ENCODE measurements around the gene CBR1.

Gene CBR1

DNA sequence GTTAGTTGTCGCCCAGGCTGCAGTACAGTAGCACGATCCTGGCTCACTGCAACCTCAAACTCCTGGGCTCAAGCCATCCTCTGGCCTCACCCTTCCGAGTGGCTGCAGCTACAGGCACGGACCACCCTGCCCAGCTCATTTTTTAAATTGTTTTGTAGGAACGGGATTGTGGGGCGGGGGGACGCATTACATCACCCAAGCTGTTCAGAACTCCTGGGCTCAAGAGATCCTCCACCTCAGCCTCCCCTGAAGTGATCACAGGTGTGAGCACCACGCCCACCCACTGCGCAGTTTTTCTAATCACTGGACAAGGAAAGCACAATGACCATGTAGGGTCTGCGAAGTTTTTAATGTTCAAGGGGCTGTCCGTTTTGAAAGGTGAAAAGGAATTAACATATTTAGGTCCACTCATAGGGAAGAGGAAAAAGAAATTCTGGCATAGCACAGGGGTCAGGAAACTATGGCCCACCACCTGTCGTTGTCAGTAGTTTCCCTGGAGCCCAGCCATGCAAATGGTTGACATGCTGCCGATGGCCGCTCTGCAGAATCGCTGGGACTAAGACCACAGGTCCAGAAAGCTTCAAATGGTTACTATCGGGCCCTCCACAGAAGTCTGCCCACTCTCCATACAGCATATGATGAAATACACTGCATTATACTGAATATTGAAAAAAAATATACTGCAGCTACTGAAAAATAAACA, 35.5 kb upstream of the CBR1 start:
- in situ Hi-C loops (cut with HindIII; ENCODE audit: low pct_ligation_motif_present, low sequenced_read_pairs): no loop called here
- no peak overlapping the region for H3K27ac ChIP-seq
- peaks cover 22% of the 10 kb centered on the region for H3K36me3 ChIP-seq (replicated peaks)
- no peak overlapping the region for H3K4me3 ChIP-seq (ENCODE audit: low read depth, low read length)
- no peak for DNase-seq
- TF ChIP-seq, protein P1, sequence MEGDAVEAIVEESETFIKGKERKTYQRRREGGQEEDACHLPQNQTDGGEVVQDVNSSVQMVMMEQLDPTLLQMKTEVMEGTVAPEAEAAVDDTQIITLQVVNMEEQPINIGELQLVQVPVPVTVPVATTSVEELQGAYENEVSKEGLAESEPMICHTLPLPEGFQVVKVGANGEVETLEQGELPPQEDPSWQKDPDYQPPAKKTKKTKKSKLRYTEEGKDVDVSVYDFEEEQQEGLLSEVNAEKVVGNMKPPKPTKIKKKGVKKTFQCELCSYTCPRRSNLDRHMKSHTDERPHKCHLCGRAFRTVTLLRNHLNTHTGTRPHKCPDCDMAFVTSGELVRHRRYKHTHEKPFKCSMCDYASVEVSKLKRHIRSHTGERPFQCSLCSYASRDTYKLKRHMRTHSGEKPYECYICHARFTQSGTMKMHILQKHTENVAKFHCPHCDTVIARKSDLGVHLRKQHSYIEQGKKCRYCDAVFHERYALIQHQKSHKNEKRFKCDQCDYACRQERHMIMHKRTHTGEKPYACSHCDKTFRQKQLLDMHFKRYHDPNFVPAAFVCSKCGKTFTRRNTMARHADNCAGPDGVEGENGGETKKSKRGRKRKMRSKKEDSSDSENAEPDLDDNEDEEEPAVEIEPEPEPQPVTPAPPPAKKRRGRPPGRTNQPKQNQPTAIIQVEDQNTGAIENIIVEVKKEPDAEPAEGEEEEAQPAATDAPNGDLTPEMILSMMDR (IDR thresholded peaks at IDR 0.05; ENCODE audit: low read depth, low read length, missing control alignments): no peak
- no peaks in the 10 kb centered on the region for H3K27me3 ChIP-seq (replicated peaks)

DNA sequence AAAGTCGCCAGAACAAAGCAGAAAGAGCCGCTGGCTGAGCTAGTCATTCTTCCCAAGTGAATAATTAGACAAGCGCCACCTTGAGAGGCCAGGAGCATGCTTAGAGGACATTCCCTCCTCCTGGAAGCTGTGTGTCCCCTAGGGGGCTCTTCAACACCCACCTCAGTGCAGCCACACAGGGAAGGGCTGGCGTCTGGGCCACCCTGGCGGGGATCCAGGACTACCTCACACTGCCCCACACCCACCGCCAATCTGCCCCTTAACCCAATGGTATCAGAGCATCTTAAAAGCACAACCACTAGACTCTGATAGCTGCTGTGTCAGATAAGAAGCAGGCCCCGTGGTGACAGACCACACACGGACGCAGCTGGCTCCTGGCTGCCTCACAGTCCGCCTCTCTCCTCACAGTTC, 34.4 kb upstream of the CBR1 start:
- H3K36me3 ChIP-seq (replicated peaks): peaks cover 22% of the 10 kb centered on the region
- TF ChIP-seq, protein P1 (IDR thresholded peaks at IDR 0.05; ENCODE audit: low read depth, low read length, missing control alignments): no peak

DNA sequence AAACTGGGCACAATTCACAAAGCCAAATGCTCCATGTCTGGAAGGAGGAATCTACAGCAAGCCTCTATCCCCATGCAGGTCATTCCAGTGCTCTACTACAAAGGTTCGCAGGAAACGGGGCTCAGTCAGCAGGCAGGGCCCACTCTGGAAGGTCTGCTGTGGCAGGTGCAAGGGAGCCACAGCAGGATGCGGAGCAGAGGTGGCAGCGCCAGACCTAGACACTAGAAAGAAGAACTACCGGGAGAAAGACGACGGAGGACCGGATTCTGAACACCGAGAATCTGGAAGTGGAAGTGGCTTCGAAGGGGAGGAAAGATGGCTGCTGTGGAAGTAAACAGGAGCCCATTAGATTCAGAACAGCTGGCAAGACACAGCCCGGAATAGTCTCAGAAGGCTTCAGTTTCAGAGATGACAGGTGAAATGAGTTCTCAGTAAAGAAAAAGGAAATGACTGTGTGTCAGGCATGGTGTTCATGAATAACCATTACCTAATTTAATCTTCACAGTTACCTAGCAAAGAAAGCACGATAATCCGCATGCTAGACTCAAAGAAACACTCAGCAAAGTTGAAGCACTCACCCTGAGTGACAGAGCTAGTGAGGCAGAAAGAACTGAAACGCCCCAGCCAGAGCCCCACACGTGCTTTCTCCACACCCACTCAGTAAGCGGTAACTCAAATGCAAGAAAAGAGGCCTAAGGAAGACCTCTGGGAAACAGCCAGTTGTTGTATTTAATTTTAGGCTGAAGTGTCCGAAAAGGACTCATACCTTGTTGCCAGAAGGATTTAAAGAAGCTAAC, 30.9 kb upstream of the CBR1 start:
- Histone ChIP-seq H3K27ac (no peak overlapping the region), H3K36me3 (replicated peaks) (peaks cover 41% of the 10 kb centered on the region), H3K4me3 (ENCODE audit: low read depth, low read length) (no peak overlapping the region), H3K27me3 (replicated peaks) (no peaks in the 10 kb centered on the region)
- TF ChIP-seq, protein P1 (IDR thresholded peaks at IDR 0.05; ENCODE audit: low read depth, low read length, missing control alignments): no peak
- in situ Hi-C loops (cut with HindIII; ENCODE audit: low pct_ligation_motif_present, low sequenced_read_pairs): no loop called here
- DNase-seq: no peak

More for the DNA sequence above, 34.4 kb upstream of the CBR1 start:
- in situ Hi-C loops (cut with HindIII; ENCODE audit: low pct_ligation_motif_present, low sequenced_read_pairs): no loop called here
- no peak overlapping the region for H3K27ac ChIP-seq
- no peak overlapping the region for H3K4me3 ChIP-seq (ENCODE audit: low read depth, low read length)
- DNase-seq: no peak
- H3K27me3 ChIP-seq (replicated peaks): no peaks in the 10 kb centered on the region

DNA sequence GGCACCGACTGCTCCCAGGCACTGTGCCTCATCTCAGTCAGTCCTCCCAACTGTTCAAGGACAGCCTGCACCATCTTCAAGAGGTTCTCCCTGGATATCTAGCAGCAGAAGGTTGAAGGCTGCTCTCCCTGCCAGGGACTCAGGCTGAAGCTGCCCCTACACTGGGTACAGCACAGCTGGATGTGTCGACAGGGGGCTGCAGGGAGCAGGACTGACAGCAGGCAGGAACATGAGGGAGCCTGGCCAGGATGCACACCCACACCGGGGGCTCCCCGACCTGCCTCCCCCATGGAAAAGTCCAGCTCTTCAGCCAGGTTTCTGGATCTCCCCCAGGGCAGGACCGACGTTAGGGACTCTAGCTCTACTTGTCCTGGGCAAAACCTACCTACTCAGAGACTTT, 30.0 kb upstream of the CBR1 start:
- Histone ChIP-seq H3K4me3 (ENCODE audit: low read depth, low read length) (no peak overlapping the region), H3K27me3 (replicated peaks) (no peaks in the 10 kb centered on the region), H3K36me3 (replicated peaks) (peaks cover 50% of the 10 kb centered on the region), H3K27ac (no peak overlapping the region)
- DNase-seq: no peak
- in situ Hi-C loops (cut with HindIII; ENCODE audit: low pct_ligation_motif_present, low sequenced_read_pairs): no loop called here
- TF ChIP-seq, protein P1 (IDR thresholded peaks at IDR 0.05; ENCODE audit: low read depth, low read length, missing control alignments): no peak

DNA sequence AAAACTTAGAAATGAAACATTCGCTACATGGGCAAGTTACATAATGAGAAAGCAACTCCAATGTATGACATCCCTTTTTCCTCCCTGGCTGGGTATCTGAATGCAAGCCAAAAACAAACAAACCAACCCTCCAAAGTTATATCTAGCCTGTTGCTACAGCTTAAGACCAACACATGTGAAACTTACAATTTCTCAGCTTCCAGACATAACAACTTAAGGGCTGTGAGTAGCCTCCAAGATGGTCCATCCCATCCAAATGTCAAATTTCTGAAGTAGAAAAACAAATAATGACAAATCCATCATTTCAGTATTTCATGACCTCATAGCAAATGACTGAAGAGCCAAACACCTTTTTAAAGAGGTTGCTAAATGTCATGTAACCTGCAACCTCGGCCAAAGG, 29.4 kb upstream of the CBR1 start:
- Histone ChIP-seq H3K36me3 (replicated peaks) (peaks cover 51% of the 10 kb centered on the region), H3K27ac (no peak overlapping the region), H3K27me3 (replicated peaks) (no peaks in the 10 kb centered on the region), H3K4me3 (ENCODE audit: low read depth, low read length) (no peak overlapping the region)
- DNase-seq: no peak
- in situ Hi-C loops (cut with HindIII; ENCODE audit: low pct_ligation_motif_present, low sequenced_read_pairs): no loop called here
- TF ChIP-seq, protein P1 (IDR thresholded peaks at IDR 0.05; ENCODE audit: low read depth, low read length, missing control alignments): no peak

All from brain microvascular endothelial cell (primary cell).